HFF-Myc (cell line): ENCODE results near the gene COG4.
A peak's percentile ranks its signal among the peaks of the same experiment; 100 is the strongest.

Experiments used
- DNase-seq: peaks from one replicate; pipeline ENCODE4 v3.0.0-alpha.2; 2011; ENCODE audit warnings: low read depth; ENCODE audit errors: extremely low read depth
- H3K4me3 ChIP-seq: replicated peaks from 2 replicates; pipeline ENCODE4 v1.5.1; 2011; ENCODE audit warnings: low read depth, mild to moderate bottlenecking, control low read depth, low read length
- TF ChIP-seq, protein P1 (sequence below): IDR thresholded peaks from 2 replicates; pipeline ENCODE4 v1.5.1; 2012; ENCODE audit warnings: mild to moderate bottlenecking, low read depth, low read length, control low read depth; ENCODE audit errors: missing control alignments

The COG4 gene

DNA sequence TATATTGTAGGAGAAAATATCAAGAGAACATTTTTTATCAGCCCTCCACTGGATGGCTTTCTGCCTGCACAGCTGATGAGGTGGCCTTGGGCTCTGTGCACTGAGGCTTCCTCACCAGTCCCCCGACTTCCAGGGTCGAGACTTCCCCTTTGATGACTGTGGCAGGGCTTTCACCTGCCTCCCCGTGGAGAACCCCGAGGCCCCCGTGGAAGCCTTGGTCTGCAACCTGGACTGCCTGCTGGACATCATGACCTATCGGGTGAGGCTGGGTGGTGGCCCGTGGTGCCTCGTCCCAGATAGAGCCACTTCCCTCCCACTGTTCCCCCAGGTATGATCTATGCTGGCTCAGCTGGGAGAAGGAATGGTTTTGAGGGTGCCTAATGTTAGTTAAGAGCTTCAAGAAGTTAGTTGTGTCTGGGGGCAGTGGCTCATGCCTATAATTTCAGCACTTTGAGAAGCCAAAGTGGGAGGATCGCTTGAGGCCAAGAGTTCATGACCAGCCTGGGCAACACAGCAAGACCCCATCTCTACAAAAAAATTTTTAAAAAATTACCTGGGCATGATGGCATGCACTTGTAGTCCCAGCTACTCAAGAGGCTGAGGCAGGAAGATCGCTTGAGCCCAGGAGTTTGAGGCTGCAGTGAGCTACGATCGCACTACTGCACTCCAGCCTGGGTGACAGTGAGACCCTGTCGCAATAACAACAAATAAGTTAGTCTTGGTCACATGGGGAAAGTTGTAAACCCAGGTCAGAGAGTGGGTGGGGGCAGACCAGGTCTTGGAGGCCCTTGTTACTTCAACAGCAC, 57.2 kb downstream of the COG4 start:
- no peak for DNase-seq
- no peak overlapping the region for H3K4me3 ChIP-seq
- TF ChIP-seq, protein P1, sequence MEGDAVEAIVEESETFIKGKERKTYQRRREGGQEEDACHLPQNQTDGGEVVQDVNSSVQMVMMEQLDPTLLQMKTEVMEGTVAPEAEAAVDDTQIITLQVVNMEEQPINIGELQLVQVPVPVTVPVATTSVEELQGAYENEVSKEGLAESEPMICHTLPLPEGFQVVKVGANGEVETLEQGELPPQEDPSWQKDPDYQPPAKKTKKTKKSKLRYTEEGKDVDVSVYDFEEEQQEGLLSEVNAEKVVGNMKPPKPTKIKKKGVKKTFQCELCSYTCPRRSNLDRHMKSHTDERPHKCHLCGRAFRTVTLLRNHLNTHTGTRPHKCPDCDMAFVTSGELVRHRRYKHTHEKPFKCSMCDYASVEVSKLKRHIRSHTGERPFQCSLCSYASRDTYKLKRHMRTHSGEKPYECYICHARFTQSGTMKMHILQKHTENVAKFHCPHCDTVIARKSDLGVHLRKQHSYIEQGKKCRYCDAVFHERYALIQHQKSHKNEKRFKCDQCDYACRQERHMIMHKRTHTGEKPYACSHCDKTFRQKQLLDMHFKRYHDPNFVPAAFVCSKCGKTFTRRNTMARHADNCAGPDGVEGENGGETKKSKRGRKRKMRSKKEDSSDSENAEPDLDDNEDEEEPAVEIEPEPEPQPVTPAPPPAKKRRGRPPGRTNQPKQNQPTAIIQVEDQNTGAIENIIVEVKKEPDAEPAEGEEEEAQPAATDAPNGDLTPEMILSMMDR = no peak

DNA sequence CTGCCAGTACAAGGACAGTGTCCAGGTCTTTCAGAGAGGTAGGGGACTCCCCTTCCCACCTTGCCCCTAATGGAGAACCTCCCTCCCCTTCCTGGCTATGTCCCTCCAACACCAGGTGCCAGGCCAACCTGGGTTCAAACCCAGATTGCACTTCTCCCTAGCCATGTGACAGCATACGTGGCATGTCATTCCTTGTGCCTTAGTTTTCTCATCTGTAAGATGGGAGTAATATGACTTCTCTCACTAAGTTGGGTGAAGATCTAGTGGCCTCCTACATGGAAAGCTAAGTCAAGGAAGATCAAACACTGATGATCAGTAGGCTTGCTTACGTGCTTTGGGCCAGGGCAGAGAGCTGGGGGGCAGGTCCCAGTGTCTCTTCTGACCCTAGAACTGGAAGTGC, 60.1 kb downstream of the COG4 start:
- TF ChIP-seq, protein P1 = no peak
- H3K4me3 ChIP-seq = no peak overlapping the region
- no peak for DNase-seq

DNA sequence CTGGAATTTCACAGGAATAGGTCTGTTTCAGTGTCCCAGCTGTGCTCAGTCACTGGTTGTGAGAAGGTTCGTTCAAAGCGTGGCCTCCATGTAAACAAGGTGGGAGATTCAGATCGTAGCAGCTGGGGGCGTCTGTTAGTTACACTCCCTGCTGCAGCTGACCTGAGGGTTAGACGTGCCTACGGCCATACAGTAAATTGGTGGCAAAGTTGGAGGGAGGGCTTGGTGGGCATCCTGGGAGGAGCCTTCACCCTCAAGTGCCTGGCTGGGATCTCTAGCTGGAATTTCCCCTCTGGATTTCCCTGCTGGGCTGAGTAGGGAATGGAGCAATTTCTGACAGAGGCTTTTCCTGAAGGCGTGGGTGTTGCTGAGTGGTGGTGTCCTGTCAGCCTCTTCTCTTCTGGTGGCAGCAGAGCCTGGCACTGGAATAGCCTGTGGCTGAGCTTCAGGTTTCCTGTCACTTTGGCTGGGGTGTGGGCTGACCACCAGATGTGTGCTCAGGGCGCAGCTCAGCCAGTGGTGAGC, 62.6 kb downstream of the COG4 start:
- TF ChIP-seq, protein P1 = no peak
- DNase-seq = no peak
- no peak overlapping the region for H3K4me3 ChIP-seq

DNA sequence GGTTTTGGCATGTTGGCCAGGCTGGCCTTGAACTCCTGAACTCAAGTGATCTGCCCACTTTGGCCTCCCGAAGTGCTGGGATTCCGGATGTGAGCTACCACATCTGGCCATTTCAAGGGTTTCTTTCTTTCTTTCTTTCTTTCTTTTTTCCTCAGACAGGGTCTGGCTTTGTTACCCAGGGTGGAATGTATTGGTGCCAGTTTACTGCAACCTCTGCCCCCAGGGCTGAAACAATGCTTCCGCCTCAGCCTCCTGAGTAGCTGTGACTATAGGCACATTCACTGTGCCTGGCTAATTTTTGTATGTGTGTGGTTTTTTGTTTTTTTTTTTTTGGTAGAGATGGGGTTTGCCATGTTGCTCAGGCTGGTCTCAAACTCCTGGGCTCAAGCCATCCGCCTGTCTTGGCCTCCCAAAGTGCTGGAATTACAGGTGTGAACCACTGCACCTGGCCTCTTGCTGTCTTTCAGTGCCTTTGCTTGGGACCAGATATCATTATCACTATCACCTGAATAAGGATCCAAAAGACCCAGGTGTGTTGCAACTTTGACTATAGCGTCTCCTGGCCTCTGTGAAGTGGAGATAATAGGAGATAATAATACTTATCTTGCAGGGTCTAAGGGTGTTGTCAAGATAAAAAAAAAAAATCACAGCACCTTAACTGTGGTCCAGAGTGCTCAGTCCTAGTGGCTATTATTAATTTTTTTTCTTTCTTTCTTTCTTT, 65.7 kb downstream of the COG4 start:
- no peak for DNase-seq
- TF ChIP-seq, protein P1 = no peak
- no peak overlapping the region for H3K4me3 ChIP-seq

DNA sequence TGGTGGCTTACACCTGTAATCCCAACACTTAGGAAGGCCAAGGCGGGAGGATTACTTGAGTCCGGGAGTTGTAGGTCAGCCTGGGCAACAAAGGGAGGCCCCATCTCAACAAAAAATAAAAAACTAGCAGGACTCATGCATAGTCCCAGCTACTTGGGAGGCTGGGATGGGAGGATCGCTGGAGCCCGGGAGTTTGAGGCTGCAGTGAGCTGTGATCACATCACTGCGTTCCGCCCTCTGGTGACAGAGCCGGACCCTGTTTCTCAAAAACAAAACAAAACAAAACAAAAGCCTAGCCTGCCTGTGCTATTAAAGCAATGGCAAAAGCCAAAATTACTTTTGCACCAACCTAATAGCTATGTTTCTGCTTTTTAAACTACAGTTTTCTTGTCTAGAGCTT, 67.4 kb downstream of the COG4 start:
- no peak for DNase-seq
- H3K4me3 ChIP-seq = no peak overlapping the region
- TF ChIP-seq, protein P1 = no peak

DNA sequence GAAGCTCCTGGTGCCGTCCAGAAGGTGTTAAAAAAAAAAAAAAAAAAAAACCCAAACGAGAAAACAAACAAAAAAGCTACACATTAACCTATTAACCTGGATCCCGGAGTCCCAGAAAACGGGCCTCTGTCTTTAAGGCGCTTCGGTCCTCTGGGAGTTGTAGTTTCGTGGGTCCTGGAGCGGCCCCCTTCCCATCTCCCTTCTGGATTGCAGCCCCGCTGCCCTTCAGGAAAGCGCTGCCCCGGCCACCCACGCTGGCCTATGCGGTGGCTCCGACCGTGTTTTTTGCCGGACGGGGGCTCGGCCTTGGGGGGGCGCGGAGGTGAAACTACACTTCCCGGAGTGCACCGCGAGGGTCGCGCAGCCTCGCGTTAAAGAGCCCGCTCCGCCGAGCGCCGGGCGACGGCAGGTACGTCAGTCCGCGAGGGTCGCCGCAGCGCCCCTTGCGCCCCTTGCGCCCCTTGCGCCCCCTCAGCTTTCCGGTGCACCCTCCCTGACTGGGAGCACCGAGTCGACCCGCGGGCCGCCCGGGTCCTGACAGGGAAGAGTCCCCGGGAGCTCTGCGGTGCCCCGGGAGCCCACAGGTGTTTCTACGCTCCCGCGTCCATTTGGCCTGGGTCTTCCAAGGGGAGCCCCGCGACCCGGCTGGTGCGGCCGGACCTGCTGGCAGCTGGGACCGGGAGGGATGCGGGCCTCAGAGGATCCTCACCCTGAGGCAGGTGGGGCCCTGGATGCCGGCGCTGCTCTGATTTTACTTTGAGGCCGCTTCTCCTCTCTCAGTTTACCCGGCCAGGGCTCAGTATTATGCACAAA, 68.9 kb downstream of the COG4 start, which contains the start of gene FCSK:
Gene FCSK, plus strand, starts transcription at position 374 of the 813 bp plus-strand sequence. CDS start 8,596 bp downstream, outside the sequence.
- DNase-seq = no peak
- peak within 1 kb of the TSS; percentile 83 for H3K4me3 ChIP-seq
- TF ChIP-seq, protein P1 = no peak
